SU-DHL-6 (cell line): Measurements from ENCODE around the gene TLR6.

Source experiments
- H2AFZ ChIP-seq: fragments of 200-600 bp; sonication (generic); 2 replicates; pipeline ENCODE4 v1.6.1; 2014; ENCODE audit warnings: low read depth, mild to moderate bottlenecking, moderate library complexity, mixed read lengths, antibody characterized with exemption, low read length; ENCODE audit not compliant: severe bottlenecking
- H3F3A ChIP-seq: fragments of 200-600 bp; shearing (Covaris generic); 2 replicates; pipeline ENCODE4 v1.6.0; 2016; ENCODE audit warnings: antibody characterized with exemption, mild to moderate bottlenecking; ENCODE audit not compliant: insufficient read depth
- H3K27ac ChIP-seq: fragments of 200-600 bp; sonication (generic); 2 replicates; pipeline ENCODE4 v1.5.1; 2016; ENCODE audit warnings: low read depth, mild to moderate bottlenecking, low read length, moderate library complexity, mixed read lengths
- H3K27me3 ChIP-seq: fragments of 200-600 bp; sonication (generic), shearing (Covaris generic); 2 replicates; pipeline ENCODE4 v1.6.0; 2014; ENCODE audit warnings: mild to moderate bottlenecking, low read length
- H3K36me3 ChIP-seq: fragments of 200-600 bp; sonication (generic); 2 replicates; pipeline ENCODE4 v1.6.1; 2014; ENCODE audit warnings: mild to moderate bottlenecking, low read length, mixed read lengths
- H3K4me2 ChIP-seq: fragments of 300-600, 200-600 bp; shearing (Covaris generic), sonication (generic); 2 replicates; pipeline ENCODE4 v1.6.0; 2014; ENCODE audit warnings: low read length, low read depth, mild to moderate bottlenecking; ENCODE audit not compliant: poor library complexity, severe bottlenecking
- H3K4me3 ChIP-seq: fragments of 200-600 bp; sonication (generic); 2 replicates; pipeline ENCODE4 v1.5.1; 2014; ENCODE audit warnings: antibody characterized with exemption, low read length, mild to moderate bottlenecking, mixed read lengths; ENCODE audit not compliant: insufficient read depth, poor library complexity, severe bottlenecking
- H3K79me2 ChIP-seq: fragments of 200-600 bp; sonication (generic); 2 replicates; pipeline ENCODE4 v1.6.1; 2014; ENCODE audit warnings: mild to moderate bottlenecking, low read length, moderate library complexity; ENCODE audit not compliant: insufficient read depth
- H3K9ac ChIP-seq: fragments of 200-600 bp; sonication (generic); 2 replicates; pipeline ENCODE4 v1.7.0; 2014; ENCODE audit warnings: mild to moderate bottlenecking, low read length
- H3K9me2 ChIP-seq: fragments of 200-600 bp; sonication (generic); replicated peaks from 2 replicates; pipeline ENCODE4 v1.6.1; 2014; ENCODE audit warnings: low read length; ENCODE audit not compliant: insufficient read depth
- H3K9me3 ChIP-seq: fragments of 200-600 bp; sonication (generic); 2 replicates; pipeline ENCODE4 v1.6.1; 2014; ENCODE audit warnings: low read length, mixed read lengths; ENCODE audit not compliant: insufficient read depth
- H4K20me1 ChIP-seq: fragments of 200-600 bp; sonication (generic); 2 replicates; pipeline ENCODE4 v1.6.1; 2014; ENCODE audit warnings: low read depth, mild to moderate bottlenecking, antibody characterized with exemption, low read length, moderate library complexity, mixed read lengths
- EZH2phosphoT487 ChIP-seq: fragments of 200-600 bp; sonication (generic), shearing (Covaris generic); conservative IDR thresholded peaks from 2 replicates; pipeline ENCODE4 v1.6.1; 2018; ENCODE audit warnings: mild to moderate bottlenecking, antibody characterized with exemption, low read length, moderate library complexity, mixed read lengths
- TF ChIP-seq, protein P1 (sequence below): fragments of 200-600 bp; sonication (generic); IDR thresholded peaks from one replicate; pipeline ENCODE4 v1.5.1; 2017; ENCODE audit warnings: antibody characterized with exemption, mild to moderate bottlenecking, low read length, moderate library complexity; ENCODE audit not compliant: insufficient read depth, poor library complexity, severe bottlenecking

TLR6 gene

DNA sequence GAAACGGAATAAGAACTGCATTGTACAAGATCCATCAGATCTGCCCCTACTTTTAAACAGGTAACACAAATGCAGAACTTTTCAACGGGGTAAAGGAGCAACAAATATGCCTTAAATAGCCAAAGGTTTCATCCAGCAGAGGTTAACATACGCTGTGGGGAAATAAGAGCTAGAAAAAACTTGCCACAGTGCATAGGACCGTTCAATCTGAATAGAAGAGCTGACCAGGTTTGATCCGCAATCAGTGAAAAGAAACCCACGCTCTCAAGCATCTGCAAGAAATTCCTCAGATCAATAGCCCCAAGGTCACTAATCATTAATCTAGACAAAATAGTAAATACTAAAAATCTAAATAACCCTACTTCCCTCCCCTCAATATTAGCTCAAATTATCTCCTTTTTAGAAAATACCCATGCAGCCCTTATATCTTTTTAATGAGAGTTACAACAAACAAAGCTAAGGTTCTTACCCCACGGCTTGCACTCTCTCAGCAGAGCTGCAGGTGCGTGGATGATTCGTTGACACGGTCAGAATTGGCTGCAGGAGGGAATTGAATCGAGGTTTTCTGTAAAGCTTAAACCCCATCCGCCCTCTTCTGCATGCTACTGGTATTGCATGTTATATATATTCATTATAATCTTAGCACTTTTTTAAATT lies 74.0 kb downstream of the TLR6 start, which contains the start of gene TLR10:
TLR10 (minus strand) TSS at position 539 of the 657 bp plus-strand sequence. CDS start 7,400 bp downstream, outside the sequence.
- Histone ChIP-seq H3F3A (peaks cover 42% of the 10 kb centered on the region), H3K36me3 (peaks cover 27% of the 10 kb centered on the region), H3K4me3 (peak within 1 kb of the TSS; percentile 90), H2AFZ (peak within 1 kb of the TSS; percentile 27), H4K20me1 (no peaks in the 10 kb centered on the region), H3K9ac (peak within 1 kb of the TSS; percentile 80), H3K27me3 (no peaks in the 10 kb centered on the region), H3K4me2 (peak within 1 kb of the TSS; percentile 99), H3K79me2 (peaks cover 50% of the 10 kb centered on the region), H3K9me2 (no peaks in the 10 kb centered on the region), H3K27ac (peak within 1 kb of the TSS; percentile 100), H3K9me3 (peaks cover 5% of the 10 kb centered on the region; the same call in 1 of the 2 replicates)
- TF ChIP-seq EZH2phosphoT487: no peak
- TF ChIP-seq, protein P1, sequence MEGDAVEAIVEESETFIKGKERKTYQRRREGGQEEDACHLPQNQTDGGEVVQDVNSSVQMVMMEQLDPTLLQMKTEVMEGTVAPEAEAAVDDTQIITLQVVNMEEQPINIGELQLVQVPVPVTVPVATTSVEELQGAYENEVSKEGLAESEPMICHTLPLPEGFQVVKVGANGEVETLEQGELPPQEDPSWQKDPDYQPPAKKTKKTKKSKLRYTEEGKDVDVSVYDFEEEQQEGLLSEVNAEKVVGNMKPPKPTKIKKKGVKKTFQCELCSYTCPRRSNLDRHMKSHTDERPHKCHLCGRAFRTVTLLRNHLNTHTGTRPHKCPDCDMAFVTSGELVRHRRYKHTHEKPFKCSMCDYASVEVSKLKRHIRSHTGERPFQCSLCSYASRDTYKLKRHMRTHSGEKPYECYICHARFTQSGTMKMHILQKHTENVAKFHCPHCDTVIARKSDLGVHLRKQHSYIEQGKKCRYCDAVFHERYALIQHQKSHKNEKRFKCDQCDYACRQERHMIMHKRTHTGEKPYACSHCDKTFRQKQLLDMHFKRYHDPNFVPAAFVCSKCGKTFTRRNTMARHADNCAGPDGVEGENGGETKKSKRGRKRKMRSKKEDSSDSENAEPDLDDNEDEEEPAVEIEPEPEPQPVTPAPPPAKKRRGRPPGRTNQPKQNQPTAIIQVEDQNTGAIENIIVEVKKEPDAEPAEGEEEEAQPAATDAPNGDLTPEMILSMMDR: peak; percentile 54

DNA sequence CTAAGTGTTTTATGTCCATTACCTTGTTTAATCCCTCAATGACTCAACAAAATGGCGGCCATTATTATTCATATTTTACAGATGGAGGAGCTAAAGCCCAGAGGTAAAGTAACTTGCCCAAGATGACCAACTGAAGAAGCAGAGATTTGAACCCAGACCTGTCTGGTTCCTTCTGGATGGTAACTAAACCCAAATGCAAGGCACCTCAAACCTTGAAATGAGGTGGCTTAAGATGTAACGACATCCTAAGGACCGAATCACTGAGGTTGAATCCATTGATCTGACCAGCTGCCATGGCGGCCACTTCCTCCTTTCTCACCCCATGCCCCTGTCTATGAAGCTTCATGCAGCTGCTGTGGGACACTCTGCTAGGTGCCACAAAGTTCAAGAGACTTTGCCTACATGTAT lies 74.8 kb downstream of the TLR6 start:
- Histone ChIP-seq H3F3A (peaks cover 41% of the 10 kb centered on the region), H3K4me2 (peak overlapping the region; percentile 99), H3K9me2 (no peaks in the 10 kb centered on the region), H3K4me3 (peak overlapping the region; percentile 90), H3K79me2 (peaks cover 57% of the 10 kb centered on the region), H4K20me1 (no peaks in the 10 kb centered on the region), H3K27me3 (no peaks in the 10 kb centered on the region), H2AFZ (no peak overlapping the region), H3K36me3 (peaks cover 32% of the 10 kb centered on the region), H3K9ac (peak overlapping the region; percentile 80), H3K27ac (peak overlapping the region; percentile 100), H3K9me3 (peaks cover 5% of the 10 kb centered on the region; the same call in 1 of the 2 replicates)
- TF ChIP-seq EZH2phosphoT487: no peak
- TF ChIP-seq, protein P1: no peak

DNA sequence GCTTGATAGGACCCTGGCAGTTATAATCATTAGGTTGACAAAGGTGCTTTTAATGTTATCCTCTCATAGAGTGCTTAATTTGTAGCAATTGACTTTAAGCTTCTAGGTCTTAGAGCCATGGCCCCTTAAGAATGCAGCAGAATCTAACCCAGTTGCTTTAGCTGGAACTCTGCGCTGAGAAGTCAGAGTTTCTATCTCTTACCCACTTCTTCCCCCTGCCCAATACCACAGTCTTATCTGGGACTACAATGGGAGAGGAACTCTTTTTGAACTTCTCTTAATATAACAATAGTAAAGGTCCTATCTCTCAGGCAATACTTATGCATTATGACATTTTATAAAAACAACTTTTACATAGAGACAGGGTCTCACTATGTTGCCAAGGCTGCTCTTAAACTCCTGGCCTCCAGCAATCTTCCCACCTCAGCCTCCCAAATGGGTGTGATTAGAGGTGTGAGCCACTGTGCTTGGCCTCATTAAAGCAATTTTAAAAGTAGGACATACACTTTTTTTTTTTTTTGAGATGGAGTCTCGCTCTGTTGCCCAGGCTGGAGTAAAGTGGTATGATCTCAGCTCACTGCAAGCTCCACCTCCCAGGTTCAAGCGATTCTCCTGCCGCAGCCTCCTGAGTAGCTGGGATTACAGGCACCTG lies 75.7 kb downstream of the TLR6 start:
- H3K27ac ChIP-seq: peak overlapping the region; percentile 100
- H3K27me3 ChIP-seq: no peaks in the 10 kb centered on the region
- peaks cover 66% of the 10 kb centered on the region for H3K79me2 ChIP-seq
- H3K9ac ChIP-seq: peak overlapping the region; percentile 80
- H3K9me2 ChIP-seq: no peaks in the 10 kb centered on the region
- peaks cover 5% of the 10 kb centered on the region; the same call in 1 of the 2 replicates for H3K9me3 ChIP-seq
- peak overlapping the region; percentile 90 for H3K4me3 ChIP-seq
- no peaks in the 10 kb centered on the region for H4K20me1 ChIP-seq
- H3K4me2 ChIP-seq: peak overlapping the region; percentile 99
- no peak overlapping the region for H2AFZ ChIP-seq
- H3K36me3 ChIP-seq: peaks cover 41% of the 10 kb centered on the region
- peaks cover 41% of the 10 kb centered on the region for H3F3A ChIP-seq
- TF ChIP-seq, protein P1: no peak
- no peak for TF ChIP-seq EZH2phosphoT487
